ENCODE results near the gene ANK3.

Gene ANK3

DNA sequence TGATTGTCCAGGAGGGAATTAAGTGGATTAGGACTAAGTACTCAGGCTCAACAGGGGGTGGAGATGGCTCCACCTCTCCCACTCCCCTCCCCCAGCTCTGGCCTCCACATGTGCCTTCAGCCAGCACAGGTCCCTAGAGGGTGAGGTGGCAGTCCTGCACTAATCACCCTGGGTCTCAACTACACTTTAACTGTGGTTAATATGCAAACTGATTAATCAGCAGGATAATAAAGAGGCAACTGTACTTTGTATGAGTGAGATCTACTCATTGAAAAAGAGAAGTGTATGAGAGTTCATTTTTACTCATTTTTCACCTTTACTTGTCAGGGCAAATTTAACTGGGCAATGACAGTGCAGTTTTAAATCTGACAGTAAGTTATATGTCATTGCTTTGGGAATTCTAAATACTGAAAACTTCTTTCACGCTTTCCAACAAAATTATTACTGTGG, 259.5 kb downstream of the ANK3 start:
- no peak for DNase-seq

DNA sequence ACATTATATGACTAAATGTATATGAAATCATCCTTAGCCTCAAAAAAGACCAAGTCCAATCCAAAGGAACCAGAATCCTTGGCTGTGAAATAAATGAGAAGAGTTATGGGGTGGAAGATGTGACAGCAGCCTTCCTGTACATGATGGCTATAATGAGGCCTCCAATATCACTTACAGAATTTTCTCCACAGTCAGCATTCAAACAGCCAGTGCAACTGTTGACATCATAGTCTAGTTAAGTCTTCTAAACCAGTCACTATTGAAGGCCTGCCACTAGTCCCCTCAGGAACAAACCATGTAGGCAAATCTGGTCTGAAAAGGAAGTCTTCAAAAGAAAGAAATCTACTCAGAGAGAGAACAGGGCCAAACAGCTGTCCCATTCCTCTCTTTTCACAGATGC, 263.8 kb downstream of the ANK3 start:
- DNase-seq: no peak

DNA sequence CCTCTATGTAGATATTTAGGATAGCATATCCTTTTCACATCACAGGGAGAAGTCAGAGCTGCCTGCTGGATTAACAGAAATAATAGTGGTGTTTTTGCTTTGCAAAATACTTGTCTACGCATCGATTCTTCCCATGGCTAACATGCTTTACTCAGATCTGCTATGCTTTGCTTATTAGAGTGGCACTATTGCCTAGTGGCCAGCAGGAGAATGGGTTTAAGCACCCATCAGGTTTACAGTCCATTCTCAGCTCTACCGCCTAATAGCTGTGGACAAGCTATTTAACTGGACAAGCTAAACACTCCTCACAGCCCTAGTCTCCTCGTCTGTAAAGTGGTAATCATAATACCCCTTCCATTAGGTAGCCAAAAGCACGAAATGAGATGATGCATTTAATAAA, 265.1 kb downstream of the ANK3 start:
- no peak for DNase-seq

DNA sequence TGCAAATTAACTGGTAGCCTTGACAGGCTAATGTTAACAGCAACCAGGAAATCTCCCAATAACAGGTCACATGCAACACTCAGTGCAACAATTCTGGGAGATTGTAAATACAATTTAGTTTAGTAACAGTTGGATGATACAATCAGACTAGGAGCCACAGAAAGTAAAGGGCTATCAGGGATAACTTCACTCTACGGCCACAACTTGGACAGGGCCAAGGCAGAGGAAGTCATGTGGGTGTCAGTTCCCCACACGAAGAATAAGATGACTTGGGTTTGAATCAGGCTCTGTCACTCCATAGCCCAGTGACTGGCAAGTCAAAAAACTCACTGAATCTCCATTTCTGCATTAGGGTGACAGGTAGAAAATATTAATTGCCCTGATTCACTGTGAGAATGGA, 266.0 kb downstream of the ANK3 start:
- DNase-seq: no peak

DNA sequence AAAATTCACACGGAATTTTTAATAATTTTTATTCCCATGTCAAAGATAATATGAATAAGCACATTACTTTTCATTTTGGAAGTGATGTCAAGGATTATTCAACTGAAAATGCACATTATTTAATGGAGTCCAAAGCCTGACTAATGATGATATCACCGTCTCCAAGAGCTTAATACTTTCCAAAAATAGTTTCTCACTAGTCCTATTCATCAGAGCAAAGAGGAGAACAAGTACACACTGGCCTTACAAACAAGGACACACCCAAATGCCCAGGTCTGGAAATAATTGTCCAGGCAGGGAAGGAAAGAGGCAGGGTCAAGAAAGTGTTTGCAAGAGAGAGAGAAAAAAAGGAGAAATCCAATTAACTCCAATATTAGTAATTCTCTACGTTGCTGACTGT, 266.5 kb downstream of the ANK3 start:
- DNase-seq: no peak

DNA sequence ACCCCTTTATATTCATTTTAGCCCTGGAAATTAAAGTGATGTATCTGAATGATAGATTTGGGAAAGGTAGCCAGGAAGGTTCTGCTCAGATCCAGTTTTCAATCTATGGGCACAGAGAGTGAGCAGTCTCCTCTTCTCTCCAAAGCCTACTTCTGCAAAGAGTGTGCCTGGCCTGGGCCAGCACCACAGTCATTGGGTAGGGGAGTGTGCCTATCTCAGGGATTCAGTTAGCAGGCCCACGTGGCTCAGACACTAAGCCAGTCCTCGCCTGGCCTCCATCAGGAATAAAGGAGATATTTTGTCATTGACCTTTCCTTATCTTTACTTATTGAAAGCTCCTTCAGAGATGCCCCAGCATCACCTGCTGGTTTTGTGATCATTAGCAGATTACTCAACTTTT, 267.5 kb downstream of the ANK3 start:
- DNase-seq: no peak

DNA sequence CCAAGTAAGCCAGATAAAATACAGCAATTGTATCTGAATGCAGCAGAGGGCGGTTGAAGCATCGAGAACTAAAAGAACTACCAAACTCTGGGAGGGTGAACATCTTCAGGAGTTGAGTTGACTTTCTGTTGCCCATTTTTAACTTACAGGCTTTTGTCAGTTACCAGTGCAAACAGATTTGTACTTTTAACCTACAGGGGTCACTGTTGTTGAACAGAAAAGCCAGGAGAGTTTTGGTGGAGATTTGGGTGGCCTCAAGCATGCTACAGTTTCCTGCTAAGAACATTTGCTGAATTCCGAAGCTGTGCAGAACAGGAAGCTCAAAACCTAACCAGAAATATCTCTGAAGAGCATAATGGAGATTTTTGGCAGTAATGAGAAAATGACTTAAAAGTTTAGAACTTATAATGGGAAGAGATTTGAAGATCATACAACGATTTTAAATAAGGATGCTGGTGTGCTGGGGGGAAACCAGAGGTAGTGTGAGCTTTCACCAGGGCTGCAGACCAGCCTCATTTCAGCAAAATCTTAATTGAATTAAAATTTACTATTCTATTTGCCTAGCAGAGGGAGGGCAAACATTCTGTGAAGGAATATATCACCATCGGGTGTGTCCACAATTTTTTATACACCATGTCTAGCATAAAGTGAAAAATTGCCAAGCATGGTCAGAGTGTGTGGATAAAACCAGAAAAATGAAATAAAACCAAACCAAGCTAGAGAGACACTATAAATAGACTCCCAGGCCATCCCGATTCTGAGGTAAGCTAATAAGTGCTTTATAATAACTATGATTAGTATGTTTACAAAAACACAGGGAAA, 274.7 kb downstream of the ANK3 start:
- no peak for DNase-seq

DNA sequence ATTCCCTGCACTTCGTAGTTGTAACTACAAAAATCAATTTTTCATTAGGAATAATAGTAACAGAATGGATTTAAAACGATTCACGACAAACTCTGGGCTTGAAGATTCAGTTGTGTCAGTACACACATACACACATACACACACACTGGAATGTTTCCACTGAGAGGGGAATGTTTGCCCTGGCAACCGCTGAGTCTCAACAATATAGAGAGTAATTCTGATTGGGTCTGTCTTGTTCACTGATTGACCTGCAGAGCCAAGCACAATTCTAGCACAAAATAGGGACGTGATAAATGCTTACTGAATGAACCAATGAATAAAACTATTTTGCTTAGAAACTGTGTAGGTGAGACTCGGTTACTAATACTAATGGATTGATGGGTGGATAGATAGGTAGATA, 278.9 kb downstream of the ANK3 start:
- no peak for DNase-seq

DNA sequence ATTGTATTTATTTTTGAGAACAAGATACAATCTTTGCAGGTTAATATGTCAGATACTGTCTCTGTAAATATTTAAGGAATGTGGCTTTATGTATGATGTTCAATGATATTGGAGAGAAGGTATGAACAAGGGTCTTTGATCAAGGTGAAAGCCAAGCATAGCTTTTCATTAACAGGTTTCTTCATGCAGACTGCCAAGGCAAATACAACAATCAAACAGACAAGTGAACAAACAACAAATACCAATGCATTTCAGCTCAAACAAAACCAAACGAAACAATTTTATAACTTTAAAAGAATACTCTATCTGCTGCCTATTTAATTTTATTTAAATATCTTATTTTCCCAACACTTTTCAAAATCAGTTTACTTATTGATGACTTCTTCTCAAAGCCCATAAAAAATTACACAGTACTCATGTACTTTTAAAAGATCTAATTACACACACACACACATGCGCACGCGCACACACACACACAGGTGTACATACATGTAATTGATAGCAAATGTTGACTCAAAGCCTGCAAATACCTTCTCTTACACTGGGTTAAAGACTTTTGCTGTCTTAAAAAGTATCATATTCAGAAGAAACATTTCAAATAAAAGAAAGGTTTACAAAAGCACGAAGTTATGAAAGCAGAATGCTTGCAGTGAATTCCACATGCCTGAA, 282.2 kb downstream of the ANK3 start:
- no peak for DNase-seq

DNA sequence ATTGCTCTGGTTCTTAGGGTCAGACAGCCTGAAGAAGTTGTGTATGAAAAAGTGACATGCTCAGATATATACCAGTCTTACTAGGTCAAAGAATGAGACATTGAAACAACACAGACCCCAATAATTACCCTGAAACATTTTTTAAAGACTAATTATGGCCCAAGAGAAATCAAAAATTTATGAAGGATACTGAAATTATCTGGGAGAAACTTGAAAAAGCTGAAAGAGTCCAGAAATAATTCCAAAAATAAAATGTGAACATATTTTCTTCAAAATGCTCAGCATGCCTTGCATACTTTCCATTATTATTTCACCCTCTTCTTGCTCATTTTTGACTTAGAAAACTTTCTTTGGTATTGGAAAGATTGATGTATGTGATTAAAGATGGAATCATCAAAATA, 284.4 kb downstream of the ANK3 start:
- no peak for DNase-seq

DNA sequence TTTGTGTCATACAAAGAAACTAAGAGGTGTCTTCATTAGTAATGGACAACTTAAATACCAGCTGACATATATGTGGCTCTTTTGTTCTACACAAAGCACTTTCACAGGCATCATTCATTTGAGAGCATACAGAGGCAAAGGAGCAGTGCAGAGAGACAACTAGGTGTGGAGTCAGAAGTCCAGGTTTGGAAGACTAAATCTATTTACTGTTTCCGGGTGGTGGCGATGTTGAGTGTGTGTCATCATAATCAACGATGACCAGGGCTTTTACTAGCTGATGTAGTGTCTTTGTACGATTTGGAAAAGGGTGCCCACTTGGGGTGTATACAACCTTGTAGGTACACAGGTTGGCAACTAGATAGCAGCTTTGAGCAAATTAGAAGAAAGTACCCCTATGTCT, 287.9 kb downstream of the ANK3 start:
- no peak for DNase-seq

DNA sequence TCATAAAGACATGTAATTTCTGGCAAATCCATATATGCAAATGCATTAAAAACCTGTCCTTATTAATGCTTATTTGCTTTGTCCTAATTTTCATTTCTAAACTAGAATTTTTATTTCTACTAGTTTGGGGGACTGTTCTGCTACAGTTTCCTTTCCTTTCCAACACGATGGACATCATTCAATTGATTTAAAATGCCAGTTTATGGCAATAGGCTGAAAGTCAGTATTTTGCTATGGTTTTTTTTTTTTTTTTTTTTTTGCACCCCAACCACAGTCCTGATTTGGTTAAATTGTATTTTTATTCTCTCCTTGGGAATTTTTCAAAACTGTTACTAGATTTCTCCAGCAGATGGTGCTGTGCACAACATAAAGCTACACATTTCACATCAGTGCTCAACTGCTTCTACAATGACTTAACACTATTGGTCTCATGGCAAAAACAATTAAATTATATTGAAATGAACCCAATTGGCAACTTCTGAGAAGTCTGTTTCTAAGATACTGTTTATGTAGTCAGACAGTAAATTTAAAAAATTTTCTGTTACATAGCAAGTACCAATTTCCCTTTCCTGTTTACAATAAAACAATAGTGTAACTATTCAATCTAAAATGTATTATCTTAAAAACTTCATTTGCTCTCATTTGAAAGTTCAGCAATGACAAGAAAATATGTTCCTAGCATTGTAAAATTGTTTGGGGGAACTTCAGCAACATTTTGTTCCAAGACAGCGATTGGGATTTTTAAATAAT, 289.5 kb downstream of the ANK3 start:
- DNase-seq: peak; percentile 19

DNA sequence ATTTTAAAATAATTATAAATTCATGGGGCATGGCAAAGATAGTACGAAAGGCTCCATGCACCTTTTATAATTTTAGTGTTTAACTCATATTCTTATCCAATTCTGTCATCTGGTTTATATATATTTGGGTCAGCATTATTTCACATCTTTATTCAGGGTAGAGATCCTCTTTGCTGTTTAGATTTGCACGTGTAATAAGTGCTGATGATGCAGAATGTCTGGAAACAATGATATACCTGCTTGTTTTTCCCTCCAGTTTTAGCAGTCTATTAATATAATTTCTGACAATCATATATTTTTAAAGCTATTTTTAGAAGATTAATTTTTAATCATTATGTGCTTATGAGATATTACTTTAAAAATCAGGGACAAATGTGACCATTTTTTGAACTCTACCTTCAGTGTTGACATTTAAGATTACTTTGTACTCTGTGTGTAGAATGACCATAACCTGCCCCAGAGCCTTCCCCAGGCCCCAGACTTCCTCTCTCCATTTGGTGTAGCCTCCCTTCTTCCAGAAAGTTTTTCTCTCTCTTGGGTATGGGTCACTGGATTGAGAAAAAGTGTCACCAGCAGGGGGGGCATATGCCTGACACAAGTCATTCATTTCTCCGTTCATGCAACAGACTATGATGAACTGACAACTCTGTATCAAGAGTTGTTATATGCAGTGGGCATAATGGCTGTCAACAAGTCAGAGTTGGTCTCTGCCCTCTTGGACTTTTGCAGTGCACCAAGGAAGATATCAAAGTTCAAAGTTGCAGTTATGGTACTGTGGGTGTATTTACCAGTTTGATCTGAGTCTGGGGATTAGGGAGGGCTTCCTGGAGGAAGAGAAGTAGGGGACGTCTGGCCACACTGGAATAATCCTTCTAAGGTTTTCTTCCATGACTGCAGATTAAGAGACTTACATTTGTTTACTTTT, 290.7 kb downstream of the ANK3 start:
- no peak for DNase-seq

DNA sequence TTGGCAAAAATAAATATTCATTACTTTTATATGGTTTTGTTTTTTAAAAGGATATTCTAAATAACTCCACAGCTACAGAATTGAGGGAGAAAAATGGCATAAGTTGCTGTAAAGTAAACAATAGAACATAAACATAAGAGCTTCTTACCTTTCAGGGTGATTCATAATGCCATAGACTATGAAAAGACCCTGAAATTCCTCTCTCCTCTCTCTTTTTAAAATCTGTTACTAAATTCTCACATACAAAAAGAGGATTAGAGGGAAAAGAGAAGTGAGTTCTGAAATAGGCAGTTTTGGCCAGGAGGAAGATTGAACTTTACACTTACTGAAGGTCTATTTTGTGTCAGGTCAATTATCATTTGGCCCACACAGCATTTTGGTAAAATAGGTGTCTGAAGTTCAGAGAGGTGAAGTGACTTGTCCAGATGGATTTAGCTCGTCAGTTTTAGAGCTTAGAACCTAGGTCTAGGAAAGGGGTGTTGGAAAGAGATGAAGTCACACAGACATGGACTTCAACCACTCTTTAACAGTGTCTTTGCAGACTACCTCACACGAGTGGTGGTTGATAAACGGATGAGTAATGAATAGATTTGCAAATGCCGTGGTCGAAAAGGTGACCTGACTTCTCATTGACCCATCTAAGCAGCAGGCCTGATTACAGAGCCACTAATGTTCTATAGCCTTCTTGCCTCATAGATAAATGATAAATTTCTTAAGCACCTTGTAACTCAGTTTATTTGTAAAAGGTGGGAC, 292.7 kb downstream of the ANK3 start:
- no peak for DNase-seq

DNA sequence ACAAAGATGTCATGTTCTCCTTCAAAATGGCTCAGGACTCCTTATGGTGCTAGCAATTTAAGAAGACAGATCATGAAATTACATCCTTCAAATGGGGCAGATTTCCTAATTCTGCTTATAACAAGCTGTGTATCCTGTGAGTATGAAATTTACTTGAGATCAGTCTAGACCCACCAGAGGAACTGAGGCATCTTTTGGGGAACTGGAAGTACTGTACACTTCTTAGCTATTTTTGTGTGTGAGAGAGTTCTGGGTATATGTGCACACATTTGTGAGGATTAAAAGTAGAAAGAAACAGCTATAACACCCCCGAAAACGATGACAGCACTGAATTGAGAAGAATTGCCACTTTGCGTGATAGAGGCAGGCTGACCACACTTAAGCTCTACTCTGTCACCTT, 296.4 kb downstream of the ANK3 start:
- no peak for DNase-seq

DNA sequence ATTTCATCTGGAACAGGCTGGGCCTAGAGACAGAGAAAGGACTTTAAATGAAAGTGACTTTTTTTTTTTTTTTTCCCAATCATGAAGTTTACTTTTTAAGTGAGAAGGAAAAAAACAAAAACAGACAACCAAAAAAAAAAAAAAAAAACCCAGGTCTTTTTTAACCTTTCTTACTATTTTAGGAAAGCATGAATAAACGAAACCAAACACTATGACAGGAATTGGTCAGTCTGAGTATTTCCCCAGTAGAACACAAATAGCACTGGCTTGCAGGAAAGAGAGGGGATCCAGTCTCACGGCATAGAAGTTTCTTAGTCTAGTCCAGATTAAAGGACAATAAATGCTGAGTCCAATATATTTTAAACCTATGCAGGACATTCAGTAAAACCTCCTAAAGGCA, 302.8 kb downstream of the ANK3 start:
- DNase-seq: no peak

DNA sequence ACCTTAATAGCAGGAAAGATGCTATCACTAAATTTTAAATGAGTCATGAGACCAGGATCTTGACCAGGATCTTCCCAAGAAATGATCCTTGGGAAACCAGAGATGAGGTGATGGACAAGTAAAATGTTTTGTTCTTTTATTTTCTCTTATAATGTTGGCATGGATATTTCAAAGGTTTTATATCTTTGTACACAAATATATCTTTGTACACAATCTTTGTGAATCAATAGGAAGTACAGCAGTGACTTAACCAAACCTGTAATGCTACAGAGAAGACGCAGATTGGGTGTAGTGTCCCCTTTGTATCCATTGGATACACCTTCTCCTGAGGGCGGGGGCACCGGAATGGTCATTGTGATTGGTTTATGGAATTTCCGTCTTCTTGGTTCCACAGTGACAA, 303.3 kb downstream of the ANK3 start:
- no peak for DNase-seq

DNA sequence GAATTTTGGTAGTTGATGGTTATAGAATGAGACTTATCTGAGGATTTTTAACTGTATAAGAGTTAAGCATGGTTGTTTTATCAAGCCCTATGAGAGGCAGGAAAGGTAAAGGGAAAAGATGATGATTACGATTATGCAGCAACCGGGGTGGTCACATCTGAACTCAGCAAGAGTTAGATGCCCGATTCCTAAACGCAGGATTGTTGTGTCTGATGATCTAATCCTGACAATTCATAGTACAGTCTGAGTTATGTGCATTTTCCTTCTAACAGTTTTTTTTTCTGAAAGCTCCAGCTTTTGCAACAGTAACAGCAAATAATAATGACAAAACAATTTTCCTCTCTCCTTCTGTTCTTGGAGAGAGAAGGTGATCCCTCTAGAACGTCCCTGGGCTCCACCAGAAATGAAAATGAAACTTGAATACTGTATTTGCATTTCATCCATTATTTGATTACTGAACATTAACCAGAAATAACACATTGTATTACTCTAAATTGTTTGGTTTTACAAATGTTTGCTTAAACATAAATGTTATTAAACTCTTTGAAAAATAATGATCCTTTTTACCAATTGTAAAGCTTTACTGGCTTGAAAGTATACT, 306.8 kb downstream of the ANK3 start:
- DNase-seq: no peak

DNA sequence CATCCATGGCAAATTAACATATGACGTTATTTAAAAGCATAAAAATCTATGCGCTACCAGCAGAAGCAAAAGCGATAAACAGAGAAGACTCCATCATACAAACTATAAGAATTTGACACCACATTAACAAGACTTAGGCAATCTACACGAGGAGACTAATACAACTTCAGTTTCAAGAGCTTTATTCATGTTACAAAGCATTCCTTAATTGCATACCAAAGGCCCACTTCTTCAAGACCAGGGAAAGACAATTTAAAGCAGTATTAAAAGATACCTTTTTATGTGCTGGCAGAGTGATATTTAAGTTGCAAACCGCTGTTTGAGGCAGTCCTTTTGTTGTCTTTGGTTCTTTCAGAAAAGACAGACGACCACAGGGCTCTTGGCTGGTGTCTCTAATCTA, 307.3 kb downstream of the ANK3 start:
- no peak for DNase-seq

DNA sequence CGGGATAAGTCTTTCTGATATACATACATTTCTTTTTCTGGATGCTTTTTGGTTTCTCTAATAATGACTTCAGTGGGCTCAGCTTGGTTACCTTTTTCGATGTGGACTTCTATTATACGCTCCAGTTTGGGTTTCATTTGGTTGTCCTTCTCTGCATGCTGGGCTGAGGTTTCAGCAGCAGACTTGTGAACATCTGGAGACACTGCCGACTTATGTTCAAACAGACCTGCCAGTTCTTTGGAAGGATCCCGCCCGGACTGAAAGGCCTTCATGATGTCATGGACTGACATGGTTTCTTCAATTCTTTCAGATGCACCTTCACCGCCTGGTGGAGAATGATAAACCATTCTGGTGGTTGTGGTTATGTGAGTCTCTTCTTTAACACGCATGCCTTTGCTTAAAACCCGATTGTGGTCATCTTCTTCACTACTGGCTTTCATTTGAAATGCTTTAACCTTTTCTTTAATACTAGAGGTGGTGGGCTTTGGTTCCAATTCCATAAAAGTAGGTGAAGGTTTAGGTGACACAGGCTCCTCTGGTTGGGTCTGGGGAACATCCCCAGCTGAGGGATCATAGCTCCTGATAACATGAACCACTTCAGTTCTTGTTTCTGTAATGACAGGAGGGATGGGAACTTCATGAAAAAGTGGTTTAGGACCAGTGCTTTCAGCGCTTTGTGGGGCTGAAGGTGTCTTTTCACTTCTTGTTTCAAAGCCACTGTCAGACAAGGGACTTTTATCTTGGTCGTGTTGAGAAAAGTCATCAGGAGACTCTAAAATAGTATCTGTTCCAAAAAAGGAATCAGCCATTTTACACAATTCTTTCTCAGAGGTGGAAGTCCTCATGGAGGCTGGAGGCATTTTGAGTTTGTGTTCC, 315.7 kb downstream of the ANK3 start:
- no peak for DNase-seq

DNA sequence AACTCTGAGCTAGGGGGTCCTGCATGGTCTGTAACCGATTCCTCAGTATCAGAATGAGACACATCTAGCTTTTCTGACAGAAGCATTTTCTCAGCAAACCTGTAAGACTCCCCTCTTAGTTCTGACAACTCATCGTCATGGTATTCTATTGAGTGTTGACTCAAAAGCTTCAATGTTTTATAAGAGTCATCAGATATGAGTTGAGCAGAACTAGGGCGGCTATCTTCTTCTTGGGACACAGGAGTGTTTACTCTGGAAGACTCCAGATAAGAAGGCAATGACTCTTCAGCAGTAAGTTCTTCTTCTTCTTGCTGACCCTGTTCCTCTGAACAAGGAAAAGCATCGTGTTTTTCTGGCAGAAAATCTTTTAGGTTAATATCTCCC, 316.3 kb downstream of the ANK3 start:
- DNase-seq: no peak

Data from NCI-H345 (cell line).